DND-41 (cell line): ENCODE data around the gene TMED4.

Source experiments
- EZH2 ChIP-seq: IDR thresholded peaks from 3 replicates; pipeline ENCODE4 v1.6.1; 2012; ENCODE audit warnings: borderline replicate concordance, low read depth, mild to moderate bottlenecking, moderate library complexity, low read length, inconsistent platforms; ENCODE audit not compliant: severe bottlenecking
- TF ChIP-seq, protein P1 (sequence below): IDR thresholded peaks from 2 replicates; pipeline ENCODE4 v1.5.1; 2012; ENCODE audit warnings: borderline replicate concordance, low read length, moderate library complexity, mild to moderate bottlenecking; ENCODE audit not compliant: poor library complexity, severe bottlenecking; ENCODE audit errors: extremely low read depth

GRCh38 chr7:44539669-44540506 is 42.1 kb downstream of the TMED4 start:
- TF ChIP-seq, protein P1, sequence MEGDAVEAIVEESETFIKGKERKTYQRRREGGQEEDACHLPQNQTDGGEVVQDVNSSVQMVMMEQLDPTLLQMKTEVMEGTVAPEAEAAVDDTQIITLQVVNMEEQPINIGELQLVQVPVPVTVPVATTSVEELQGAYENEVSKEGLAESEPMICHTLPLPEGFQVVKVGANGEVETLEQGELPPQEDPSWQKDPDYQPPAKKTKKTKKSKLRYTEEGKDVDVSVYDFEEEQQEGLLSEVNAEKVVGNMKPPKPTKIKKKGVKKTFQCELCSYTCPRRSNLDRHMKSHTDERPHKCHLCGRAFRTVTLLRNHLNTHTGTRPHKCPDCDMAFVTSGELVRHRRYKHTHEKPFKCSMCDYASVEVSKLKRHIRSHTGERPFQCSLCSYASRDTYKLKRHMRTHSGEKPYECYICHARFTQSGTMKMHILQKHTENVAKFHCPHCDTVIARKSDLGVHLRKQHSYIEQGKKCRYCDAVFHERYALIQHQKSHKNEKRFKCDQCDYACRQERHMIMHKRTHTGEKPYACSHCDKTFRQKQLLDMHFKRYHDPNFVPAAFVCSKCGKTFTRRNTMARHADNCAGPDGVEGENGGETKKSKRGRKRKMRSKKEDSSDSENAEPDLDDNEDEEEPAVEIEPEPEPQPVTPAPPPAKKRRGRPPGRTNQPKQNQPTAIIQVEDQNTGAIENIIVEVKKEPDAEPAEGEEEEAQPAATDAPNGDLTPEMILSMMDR = no peak
- TF ChIP-seq EZH2 = no peak
